ENCODE results near the gene SCYGR1. TPM values are rescaled to one million over a fixed set of nuclear protein-coding genes. Genes with fewer than 3 reads are reported as not detected.
"Not testable (repeated sequence)": the region's sequence is repeated elsewhere in the genome, so short reads cannot be mapped to it uniquely, and the experiment has no call there.

Gene SCYGR1, protein sequence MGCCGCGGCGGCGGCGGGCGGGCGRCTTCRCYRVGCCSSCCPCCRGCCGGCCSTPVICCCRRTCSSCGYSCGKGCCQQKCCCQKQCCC
- total RNA-seq = not detected

DNA sequence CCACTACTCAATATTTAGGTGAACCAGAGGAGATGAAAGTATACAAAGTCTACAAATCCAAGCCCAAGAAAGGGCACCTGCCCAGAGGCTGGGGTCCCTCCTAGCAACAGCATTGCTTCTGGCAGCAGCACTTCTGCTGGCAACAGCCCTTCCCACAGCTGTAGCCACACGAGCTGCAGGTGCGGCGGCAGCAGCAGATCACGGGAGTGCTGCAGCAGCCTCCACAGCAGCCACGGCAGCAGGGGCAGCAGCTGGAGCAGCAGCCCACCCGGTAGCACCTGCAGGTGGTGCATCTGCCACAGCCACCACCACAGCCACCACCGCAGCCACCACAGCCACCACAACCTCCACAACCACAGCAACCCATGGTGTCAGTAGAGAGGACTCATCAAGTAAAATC lies at the start of gene SCYGR1:
TSS of gene SCYGR1 (minus strand) at position 367 of the 400 bp plus-strand sequence. CDS start at position 367, 0 bp downstream.
- H3K27ac ChIP-seq; H3K4me1 ChIP-seq; DNase-seq (ENCODE audit: low spot score in 2 of 2); H3K9me3 ChIP-seq; H3K36me3 ChIP-seq; H3K4me3 ChIP-seq; H3K27me3 ChIP-seq: not testable (repeated sequence)
- 70% methylated on average over 4 of the region's 7 CpGs for WGBS

DNA sequence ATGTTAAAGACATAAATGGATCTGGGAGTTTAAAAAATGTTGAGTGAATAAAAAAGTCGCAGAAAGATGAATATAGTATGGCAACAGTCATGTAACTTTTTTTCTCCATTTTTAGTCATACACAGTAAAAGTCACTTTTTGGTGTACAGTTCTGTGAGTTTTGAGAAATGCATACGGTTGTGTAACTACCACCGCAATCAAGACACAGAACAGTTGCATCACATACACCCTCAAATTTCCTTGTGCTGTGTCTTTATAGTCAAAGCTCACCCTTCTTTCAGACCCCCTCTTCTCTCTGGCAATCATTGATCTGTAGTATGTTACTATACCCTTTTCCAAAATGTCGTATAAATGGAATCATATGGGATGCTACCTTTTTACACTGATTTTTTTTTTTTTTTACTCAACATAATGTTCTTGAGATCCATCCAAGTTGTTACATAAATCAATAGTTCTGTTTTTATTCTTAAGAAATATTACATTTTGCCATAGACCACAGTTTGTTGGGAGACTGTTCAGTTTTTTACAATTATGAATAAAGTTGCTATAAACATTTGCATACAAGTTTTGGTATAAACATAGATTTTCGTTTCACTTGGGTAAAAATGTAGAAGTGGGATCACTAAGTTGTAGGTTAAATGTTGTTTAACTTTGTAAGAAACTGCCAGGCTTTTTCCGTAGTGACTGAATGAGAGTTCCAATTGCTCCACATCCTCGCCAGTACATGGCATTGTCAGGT lies 48.9 kb upstream of the SCYGR1 start:
- no peak for TF ChIP-seq POLR2AphosphoS5 (IDR thresholded peaks at IDR 0.05)
- no peak for TF ChIP-seq POLR2A (IDR thresholded peaks at IDR 0.05)
- TF ChIP-seq, protein P1, sequence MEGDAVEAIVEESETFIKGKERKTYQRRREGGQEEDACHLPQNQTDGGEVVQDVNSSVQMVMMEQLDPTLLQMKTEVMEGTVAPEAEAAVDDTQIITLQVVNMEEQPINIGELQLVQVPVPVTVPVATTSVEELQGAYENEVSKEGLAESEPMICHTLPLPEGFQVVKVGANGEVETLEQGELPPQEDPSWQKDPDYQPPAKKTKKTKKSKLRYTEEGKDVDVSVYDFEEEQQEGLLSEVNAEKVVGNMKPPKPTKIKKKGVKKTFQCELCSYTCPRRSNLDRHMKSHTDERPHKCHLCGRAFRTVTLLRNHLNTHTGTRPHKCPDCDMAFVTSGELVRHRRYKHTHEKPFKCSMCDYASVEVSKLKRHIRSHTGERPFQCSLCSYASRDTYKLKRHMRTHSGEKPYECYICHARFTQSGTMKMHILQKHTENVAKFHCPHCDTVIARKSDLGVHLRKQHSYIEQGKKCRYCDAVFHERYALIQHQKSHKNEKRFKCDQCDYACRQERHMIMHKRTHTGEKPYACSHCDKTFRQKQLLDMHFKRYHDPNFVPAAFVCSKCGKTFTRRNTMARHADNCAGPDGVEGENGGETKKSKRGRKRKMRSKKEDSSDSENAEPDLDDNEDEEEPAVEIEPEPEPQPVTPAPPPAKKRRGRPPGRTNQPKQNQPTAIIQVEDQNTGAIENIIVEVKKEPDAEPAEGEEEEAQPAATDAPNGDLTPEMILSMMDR (IDR thresholded peaks at IDR 0.05) = no peak
- no peak for TF ChIP-seq EP300 (IDR thresholded peaks at IDR 0.05)
- Histone ChIP-seq H3K4me3 (no peak overlapping the region), H3K4me1 (no peaks in the 10 kb centered on the region), H3K36me3 (no peaks in the 10 kb centered on the region), H3K27ac (no peak overlapping the region), H3K27me3 (no peaks in the 10 kb centered on the region), H3K9me3 (no peaks in the 10 kb centered on the region)
- DNase-seq (ENCODE audit: low spot score in 2 of 2) = no peak
- 78% methylated on average over 7 of the region's 7 CpGs for WGBS

DNA sequence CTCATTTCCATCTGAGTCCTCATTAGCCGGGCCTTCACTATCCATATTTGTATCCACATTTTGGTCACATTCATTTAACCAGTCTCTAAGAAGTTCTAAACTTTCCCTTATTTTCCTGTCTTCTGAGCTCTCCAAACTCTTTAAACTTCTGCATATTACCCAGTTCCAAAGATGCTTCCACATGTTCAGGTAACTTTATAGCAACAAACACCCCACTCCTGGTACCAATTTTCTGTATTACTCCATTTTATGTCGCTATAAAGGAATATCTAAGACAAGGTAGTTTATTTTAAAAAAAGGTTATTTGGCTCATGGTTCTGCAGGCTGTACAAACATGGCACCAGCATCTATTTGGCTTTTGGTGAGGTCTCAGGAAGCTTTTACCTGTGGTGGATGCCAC lies 45.4 kb upstream of the SCYGR1 start:
- DNase-seq (ENCODE audit: low spot score in 2 of 2) = no peak
- no peaks in the 10 kb centered on the region for H3K4me1 ChIP-seq
- H3K36me3 ChIP-seq = no peaks in the 10 kb centered on the region
- no peaks in the 10 kb centered on the region for H3K9me3 ChIP-seq
- H3K27me3 ChIP-seq = no peaks in the 10 kb centered on the region
- H3K4me3 ChIP-seq = no peak overlapping the region
- WGBS = 94% methylated on average over 2 of the region's 2 CpGs
- no peak overlapping the region for H3K27ac ChIP-seq
- no peak for TF ChIP-seq EP300 (IDR thresholded peaks at IDR 0.05)
- no peak for TF ChIP-seq POLR2AphosphoS5 (IDR thresholded peaks at IDR 0.05)
- TF ChIP-seq, protein P1 (IDR thresholded peaks at IDR 0.05) = no peak
- no peak for TF ChIP-seq POLR2A (IDR thresholded peaks at IDR 0.05)

DNA sequence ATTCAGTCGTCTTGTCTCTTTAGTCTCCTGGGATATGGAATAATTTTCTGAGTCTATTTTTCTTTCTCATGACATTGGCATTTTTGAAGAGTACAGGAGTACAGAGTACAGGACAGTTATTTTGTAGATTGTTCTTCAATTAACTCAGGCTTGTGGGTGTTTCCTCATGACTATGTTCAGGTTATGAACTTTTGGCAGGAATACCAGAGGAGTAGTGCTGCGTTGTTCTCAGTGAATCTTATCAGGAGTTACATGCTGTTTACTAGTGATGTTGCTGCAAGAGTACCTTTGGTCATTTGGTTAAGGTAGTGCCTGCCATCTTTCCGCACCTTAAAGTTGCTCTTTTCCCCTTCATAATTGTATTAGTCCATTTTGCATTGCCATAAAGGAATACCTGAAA lies 42.9 kb upstream of the SCYGR1 start:
- Histone ChIP-seq H3K9me3 (no peaks in the 10 kb centered on the region), H3K27me3 (no peaks in the 10 kb centered on the region), H3K27ac (no peak overlapping the region), H3K4me3 (no peak overlapping the region), H3K36me3 (no peaks in the 10 kb centered on the region), H3K4me1 (no peaks in the 10 kb centered on the region)
- TF ChIP-seq, protein P1 (IDR thresholded peaks at IDR 0.05) = no peak
- no peak for TF ChIP-seq EP300 (IDR thresholded peaks at IDR 0.05)
- TF ChIP-seq POLR2AphosphoS5 (IDR thresholded peaks at IDR 0.05) = no peak
- TF ChIP-seq POLR2A (IDR thresholded peaks at IDR 0.05) = no peak
- DNase-seq (ENCODE audit: low spot score in 2 of 2) = no peak
- 79% methylated on average over 3 of the region's 3 CpGs for WGBS

DNA sequence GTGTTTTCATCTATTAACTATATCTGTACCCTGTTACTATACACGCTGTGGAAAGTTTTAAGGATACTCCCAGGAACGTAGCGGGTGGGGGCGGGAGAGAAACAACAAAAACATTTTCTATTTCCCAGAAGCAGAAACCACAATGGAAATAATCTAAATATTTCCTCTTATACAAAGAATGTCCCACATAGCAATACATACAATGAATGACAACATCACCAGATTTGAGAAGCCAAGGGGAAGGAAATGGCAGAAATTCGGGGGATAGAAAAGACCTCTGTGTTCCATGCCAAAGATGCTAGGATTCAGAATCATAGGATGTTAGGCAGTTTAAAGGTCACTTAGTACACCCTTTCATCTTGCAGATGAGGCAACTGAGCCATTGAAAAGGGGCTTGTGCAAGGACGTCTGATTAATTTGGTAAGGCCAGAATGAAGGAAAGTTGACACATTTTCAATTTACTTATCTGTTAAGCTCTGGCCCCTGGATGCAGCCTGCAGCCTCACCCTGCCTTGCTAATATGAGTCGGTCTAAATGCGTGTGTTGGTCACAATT lies 41.1 kb upstream of the SCYGR1 start:
- no peak for DNase-seq (ENCODE audit: low spot score in 2 of 2)
- Histone ChIP-seq H3K4me1 (no peaks in the 10 kb centered on the region), H3K4me3 (no peak overlapping the region), H3K9me3 (no peaks in the 10 kb centered on the region), H3K36me3 (no peaks in the 10 kb centered on the region), H3K27ac (no peak overlapping the region), H3K27me3 (no peaks in the 10 kb centered on the region)
- TF ChIP-seq, protein P1 (IDR thresholded peaks at IDR 0.05) = no peak
- TF ChIP-seq EP300 (IDR thresholded peaks at IDR 0.05) (no peak), POLR2AphosphoS5 (IDR thresholded peaks at IDR 0.05) (no peak), POLR2A (IDR thresholded peaks at IDR 0.05) (no peak)
- WGBS = 78% methylated on average over 8 of the region's 8 CpGs

All from suprapubic skin (tissue), 4 donors.